Naive thymus-derived CD8-positive, alpha-beta T cell (primary cell): ENCODE results near the gene ZNF292. TPM values are rescaled to one million over a fixed set of nuclear protein-coding genes. Genes with fewer than 3 reads are reported as not detected.

ENCODE experiments used
- ATAC-seq, 2 donors: fragments of 150-1000 bp; cut with Tn5 transposase in 1 of 2; sonication (Bioruptor Pico), chemical (Tn5 transposase) in 1 of 2; 1 replicate in 1 of 2; 2 replicates in 1 of 2; pipeline ENCODE4 v1.10.0; 2021; ENCODE audit warnings: mild to moderate bottlenecking in 2 of 2, moderate library complexity in 2 of 2
- POLR2A ChIA-PET: fragments of 350-600 bp; sonication (Branson Sonifier 250); formaldehyde crosslinking; loops from one replicate; lab custom pipeline; 2021; ENCODE audit warnings: antibody characterized with exemption; lab: Charles Lee
- DNase-seq, 10 donors: peaks; one replicate each; pipeline versions ENCODE4 v3.0.0 to v3.0.0-alpha.2; 2020 to 2022
- H3K27ac Mint-ChIP-seq, 10 donors: one replicate each; pipeline ENCODE4 v1.8.0; 2020 to 2022; ENCODE audit warnings: mild to moderate bottlenecking in 10 of 10, mixed read lengths in 10 of 10, moderate library complexity in 4 of 10, inconsistent platforms in 1 of 10
- H3K27me3 Mint-ChIP-seq, 5 donors: one replicate each; pipeline ENCODE4 v1.8.0; 2021 to 2022; ENCODE audit warnings: mixed read lengths in 5 of 5
- H3K36me3 Mint-ChIP-seq, 3 donors: one replicate each; pipeline ENCODE4 v1.8.0; 2020 to 2022; ENCODE audit warnings: mixed read lengths in 3 of 3, mild to moderate bottlenecking in 2 of 3, inconsistent platforms in 1 of 3
- H3K4me1 Mint-ChIP-seq, 4 donors: one replicate each; pipeline ENCODE4 v1.8.0; 2021 to 2022; ENCODE audit warnings: mixed read lengths in 4 of 4
- H3K4me3 Mint-ChIP-seq, 10 donors: one replicate each; pipeline ENCODE4 v1.8.0; 2020 to 2022; ENCODE audit warnings: mild to moderate bottlenecking in 10 of 10, mixed read lengths in 10 of 10, moderate library complexity in 6 of 10, inconsistent platforms in 1 of 10
- H3K9me3 Mint-ChIP-seq, 9 donors: one replicate each; pipeline ENCODE4 v1.8.0; 2020 to 2022; ENCODE audit warnings: mixed read lengths in 9 of 9, mild to moderate bottlenecking in 3 of 9, inconsistent platforms in 1 of 9, moderate library complexity in 1 of 9
- polyA plus RNA-seq, 3 donors: library from polyadenylated mRNA; unstranded; fragments of 300-500 nt; fragmentation: Illumina TruSeq; gene quantifications; one replicate each; pipeline ENCODE4 v1.2.3, GENCODE V29; 2021
- total RNA-seq, 8 experiments: library from RNA in 2 of 8; stranded (reverse) in 2 of 8; gene quantifications; one replicate each; pipeline ENCODE4 v1.2.3 and lab custom pipeline; 2021 to 2026

Gene ZNF292
- total and polyA plus RNA-seq, 5 experiments from 2014 or later: 22.4 to 87.7 (median 24.0) TPM

GRCh38 chr6:87164506-87164905 lies 9.1 kb downstream of the ZNF292 start:
- Mint-ChIP-seq H3K36me3 (peaks cover 0 to 8% (median 0%) of the 10 kb centered on the region in 3 donors), H3K4me1 (peaks cover 32 to 97% (median 85%) of the 10 kb centered on the region in 4 donors), H3K27me3 (no peaks in the 10 kb centered on the region), H3K27ac (peak overlapping the region in 4 of 10 donors; percentile 4 to 44 (median 24)), H3K9me3 (no peaks in the 10 kb centered on the region), H3K4me3 (peak overlapping the region in 5 of 10 donors; percentile 17 to 49 (median 28))
- DNase-seq (no peak), ATAC-seq (no peak)
- POLR2A ChIA-PET: no interaction called here

GRCh38 chr6:87165185-87165584 lies 9.8 kb downstream of the ZNF292 start:
- no peak for ATAC-seq
- H3K27me3 Mint-ChIP-seq: no peaks in the 10 kb centered on the region
- H3K27ac Mint-ChIP-seq: peak overlapping the region in 2 of 10 donors; percentile 17 to 63
- peaks cover 29 to 95% (median 83%) of the 10 kb centered on the region in 4 donors for H3K4me1 Mint-ChIP-seq
- H3K36me3 Mint-ChIP-seq: peaks cover 0 to 8% (median 0%) of the 10 kb centered on the region in 3 donors
- POLR2A ChIA-PET: no interaction called here
- no peaks in the 10 kb centered on the region for H3K9me3 Mint-ChIP-seq
- H3K4me3 Mint-ChIP-seq: peak overlapping the region in 8 of 10 donors; percentile 5 to 40 (median 24)
- DNase-seq: no peak

- DNase-seq: no peak
- H3K36me3 Mint-ChIP-seq: peaks cover 0 to 17% (median 4%) of the 10 kb centered on the region in 3 donors
- peak overlapping the region in 3 of 10 donors; percentile 6 to 39 (median 13) for H3K4me3 Mint-ChIP-seq
- no peaks in the 10 kb centered on the region for H3K9me3 Mint-ChIP-seq
- POLR2A ChIA-PET: no interaction called here
- no peaks in the 10 kb centered on the region for H3K27me3 Mint-ChIP-seq
- H3K27ac Mint-ChIP-seq: peak overlapping the region in 6 of 10 donors; percentile 1 to 59 (median 20)
- ATAC-seq: no peak
- peaks cover 35 to 90% (median 81%) of the 10 kb centered on the region in 4 donors for H3K4me1 Mint-ChIP-seq
Measured at GRCh38 chr6:87171938-87172633, 16.7 kb downstream of the ZNF292 start.

- Mint-ChIP-seq H3K27ac (peak overlapping the region in 5 of 10 donors; percentile 8 to 71 (median 38)), H3K27me3 (no peaks in the 10 kb centered on the region), H3K36me3 (peaks cover 0 to 26% (median 9%) of the 10 kb centered on the region in 3 donors), H3K4me1 (peaks cover 36 to 89% (median 82%) of the 10 kb centered on the region in 4 donors), H3K9me3 (no peaks in the 10 kb centered on the region), H3K4me3 (peak overlapping the region in 6 of 10 donors; percentile 7 to 45 (median 25))
- ATAC-seq: peak; percentile 59 to 60
- DNase-seq: no peak
- POLR2A ChIA-PET: no interaction called here
Measured at GRCh38 chr6:87174078-87174579, 18.8 kb downstream of the ZNF292 start.

- Mint-ChIP-seq H3K4me1 (peaks cover 41 to 90% (median 87%) of the 10 kb centered on the region in 4 donors), H3K4me3 (peak overlapping the region in 1 of 10 donors; percentile 14), H3K9me3 (no peaks in the 10 kb centered on the region), H3K36me3 (peaks cover 0 to 41% (median 10%) of the 10 kb centered on the region in 3 donors), H3K27me3 (no peaks in the 10 kb centered on the region), H3K27ac (peak overlapping the region in 2 of 10 donors; percentile 17 to 34)
- POLR2A ChIA-PET: no interaction called here
- ATAC-seq (no peak), DNase-seq (no peak)
Measured at GRCh38 chr6:87176493-87176892, 21.1 kb downstream of the ZNF292 start.

GRCh38 chr6:87180105-87180728 lies 24.9 kb downstream of the ZNF292 start:
- H3K27me3 Mint-ChIP-seq: no peaks in the 10 kb centered on the region
- peaks cover 0 to 57% (median 12%) of the 10 kb centered on the region in 3 donors for H3K36me3 Mint-ChIP-seq
- ATAC-seq (no peak), DNase-seq (no peak)
- H3K4me3 Mint-ChIP-seq: no peak overlapping the region
- H3K27ac Mint-ChIP-seq: peak overlapping the region in 2 of 10 donors; percentile 11 to 32
- H3K4me1 Mint-ChIP-seq: peaks cover 30 to 88% (median 82%) of the 10 kb centered on the region in 4 donors
- POLR2A ChIA-PET: no interaction called here
- H3K9me3 Mint-ChIP-seq: no peaks in the 10 kb centered on the region

GRCh38 chr6:87181903-87182302 lies 26.5 kb downstream of the ZNF292 start:
- DNase-seq (no peak), ATAC-seq (no peak)
- Mint-ChIP-seq H3K36me3 (peaks cover 0 to 57% (median 7%) of the 10 kb centered on the region in 3 donors), H3K4me3 (no peak overlapping the region), H3K27me3 (no peaks in the 10 kb centered on the region), H3K4me1 (peaks cover 30 to 85% (median 76%) of the 10 kb centered on the region in 4 donors), H3K9me3 (no peaks in the 10 kb centered on the region), H3K27ac (peak overlapping the region in 3 of 10 donors; percentile 12 to 65 (median 54))
- POLR2A ChIA-PET: interaction anchor here (0.5 to 0.6 kb wide), 2 partner anchors 44 to 1551 kb away, joined by 3 to 9 read pairs; no protein-coding TSS in a partner anchor

- H3K27ac Mint-ChIP-seq: peak overlapping the region in 6 of 10 donors; percentile 7 to 65 (median 41)
Measured at GRCh38 chr6:87182321-87182720, 27.0 kb downstream of the ZNF292 start.

GRCh38 chr6:87182940-87183339 lies 27.6 kb downstream of the ZNF292 start:
- Mint-ChIP-seq H3K4me3 (no peak overlapping the region), H3K9me3 (no peaks in the 10 kb centered on the region), H3K27me3 (no peaks in the 10 kb centered on the region), H3K4me1 (peaks cover 24 to 83% (median 71%) of the 10 kb centered on the region in 4 donors), H3K36me3 (peaks cover 0 to 47% (median 3%) of the 10 kb centered on the region in 3 donors), H3K27ac (peak overlapping the region in 1 of 10 donors; percentile 65)
- DNase-seq (no peak), ATAC-seq (no peak)
- POLR2A ChIA-PET: no interaction called here

More at GRCh38 chr6:87182321-87182720, 27.0 kb downstream of the ZNF292 start:
- peaks cover 28 to 85% (median 72%) of the 10 kb centered on the region in 4 donors for H3K4me1 Mint-ChIP-seq
- ATAC-seq: no peak
- H3K9me3 Mint-ChIP-seq: no peaks in the 10 kb centered on the region
- peaks cover 0 to 53% (median 5%) of the 10 kb centered on the region in 3 donors for H3K36me3 Mint-ChIP-seq
- peak overlapping the region in 1 of 10 donors; percentile 33 for H3K4me3 Mint-ChIP-seq
- POLR2A ChIA-PET: no interaction called here
- no peaks in the 10 kb centered on the region for H3K27me3 Mint-ChIP-seq
- DNase-seq: no peak

- H3K4me1 Mint-ChIP-seq: peaks cover 28 to 81% (median 68%) of the 10 kb centered on the region in 4 donors
- ATAC-seq: no peak
- POLR2A ChIA-PET: interaction anchor here (0.7 kb wide), 1 partner anchor 1681 kb away, joined by 6 read pairs; no protein-coding TSS in a partner anchor
- no peak overlapping the region for H3K27ac Mint-ChIP-seq
- peaks cover 0 to 50% (median 3%) of the 10 kb centered on the region in 3 donors for H3K36me3 Mint-ChIP-seq
- H3K27me3 Mint-ChIP-seq: no peaks in the 10 kb centered on the region
- no peak for DNase-seq
- no peak overlapping the region for H3K4me3 Mint-ChIP-seq
- no peaks in the 10 kb centered on the region for H3K9me3 Mint-ChIP-seq
Measured at GRCh38 chr6:87183687-87184086, 28.3 kb downstream of the ZNF292 start.

GRCh38 chr6:87184762-87185250 lies 29.4 kb downstream of the ZNF292 start:
- Mint-ChIP-seq H3K4me1 (peaks cover 27 to 79% (median 66%) of the 10 kb centered on the region in 4 donors), H3K9me3 (no peaks in the 10 kb centered on the region)

GRCh38 chr6:87196275-87196842 lies 41.0 kb downstream of the ZNF292 start:
- ATAC-seq (no peak), DNase-seq (no peak)
- no peaks in the 10 kb centered on the region for H3K9me3 Mint-ChIP-seq
- H3K4me1 Mint-ChIP-seq: peaks cover 25 to 72% (median 62%) of the 10 kb centered on the region in 4 donors
- no peaks in the 10 kb centered on the region for H3K27me3 Mint-ChIP-seq
- H3K36me3 Mint-ChIP-seq: peaks cover 0 to 17% (median 0%) of the 10 kb centered on the region in 3 donors
- POLR2A ChIA-PET: no interaction called here
- peak overlapping the region in 7 of 10 donors; percentile 15 to 55 (median 28) for H3K27ac Mint-ChIP-seq
- peak overlapping the region in 1 of 10 donors; percentile 51 for H3K4me3 Mint-ChIP-seq

More at GRCh38 chr6:87184762-87185250, 29.4 kb downstream of the ZNF292 start:
- POLR2A ChIA-PET: no interaction called here
- Mint-ChIP-seq H3K4me3 (no peak overlapping the region), H3K27me3 (no peaks in the 10 kb centered on the region), H3K27ac (peak overlapping the region in 2 of 10 donors; percentile 5 to 16), H3K36me3 (peaks cover 0 to 44% (median 3%) of the 10 kb centered on the region in 3 donors)
- DNase-seq: no peak
- no peak for ATAC-seq
